Activated CD8-positive, alpha-beta T cell treated with anti-CD3 and anti-CD28 coated beads for 36 hours (primary cell): ENCODE measurements around the gene MS4A8. TPM values are rescaled to one million over a fixed set of nuclear protein-coding genes. Genes with fewer than 3 reads are reported as not detected.
"Not testable (repeated sequence)": the region's sequence is repeated elsewhere in the genome, so short reads cannot be mapped to it uniquely, and the experiment has no call there.

Experiments
- ATAC-seq: fragments of 200-7000 bp; cut with Tn5 transposase; one replicate; pipeline ENCODE4 v1.10.0; 2021; ENCODE audit warnings: mild to moderate bottlenecking, moderate library complexity
- CTCF ChIA-PET: fragments of 350-600 bp; sonication (Branson Sonifier 250); formaldehyde crosslinking; loops from one replicate; lab custom pipeline; 2021; ENCODE audit warnings: antibody characterized with exemption; lab: Charles Lee
- POLR2A ChIA-PET: fragments of 350-600 bp; sonication (Branson Sonifier 250); formaldehyde crosslinking; loops from one replicate; lab custom pipeline; 2021; ENCODE audit warnings: antibody characterized with exemption; lab: Charles Lee
- DNase-seq: peaks from one replicate; pipeline ENCODE4 v3.0.0-alpha.2; 2020
- H3K27ac Mint-ChIP-seq: one replicate; pipeline ENCODE4 v1.8.0; 2021; ENCODE audit warnings: mild to moderate bottlenecking, mixed read lengths
- H3K27me3 Mint-ChIP-seq: one replicate; pipeline ENCODE4 v1.8.0; 2021; ENCODE audit warnings: mixed read lengths
- H3K36me3 Mint-ChIP-seq: one replicate; pipeline ENCODE4 v1.8.0; 2021; ENCODE audit warnings: low read depth, mixed read lengths
- H3K4me1 Mint-ChIP-seq: one replicate; pipeline ENCODE4 v1.8.0; 2021; ENCODE audit warnings: low read depth, mixed read lengths
- H3K4me3 Mint-ChIP-seq: one replicate; pipeline ENCODE4 v1.8.0; 2021; ENCODE audit warnings: mild to moderate bottlenecking, moderate library complexity, mixed read lengths
- H3K9me3 Mint-ChIP-seq: one replicate; pipeline ENCODE4 v1.8.0; 2021; ENCODE audit warnings: mixed read lengths
- CTCF ChIP-seq: fragments of 200-600 bp; IDR thresholded peaks from one replicate; pipeline ENCODE4 v1.8.0; 2022; ENCODE audit warnings: antibody characterized with exemption, mild to moderate bottlenecking
- intact Hi-C: fragments of 100-400 bp; cut with micrococcal nuclease; formaldehyde crosslinking; loops from one replicate; pipeline ENCODE4 v1.10.0; 2022
- total RNA-seq, 2 experiments: library from RNA; stranded (reverse); gene quantifications; one replicate each; pipeline ENCODE4 v1.2.3, GENCODE V29; 2021

The MS4A8 gene
- total RNA-seq: not detected

- no peak within 1 kb of the TSS for H3K4me3 Mint-ChIP-seq
- POLR2A ChIA-PET: no interaction called here
- intact Hi-C loops: no loop called here
Observed at GRCh38 chr11:60699284-60699691, at the start of gene MS4A8. TSS of gene MS4A8 (plus strand) at chr11:60699612. CDS start at chr11:60700861, 1,249 bp downstream.

GRCh38 chr11:60657888-60658287, 41.5 kb upstream of the MS4A8 start:
- Mint-ChIP-seq H3K27ac (no peak overlapping the region), H3K9me3 (no peaks in the 10 kb centered on the region), H3K4me1 (no peaks in the 10 kb centered on the region), H3K4me3 (no peak overlapping the region), H3K36me3 (no peaks in the 10 kb centered on the region), H3K27me3 (peaks cover 2% of the 10 kb centered on the region)
- no peak for ATAC-seq
- ChIA-PET CTCF (interaction anchor here (0.9 kb wide), 1 partner anchor 9 kb away, joined by 4 read pairs; no protein-coding TSS in a partner anchor), POLR2A (interaction anchor here (0.6 kb wide), 1 partner anchor 10 kb away, joined by 3 read pairs; no protein-coding TSS in a partner anchor)
- TF ChIP-seq CTCF: no peak
- intact Hi-C loops: no loop called here
- no peak for DNase-seq

More at GRCh38 chr11:60699284-60699691, at the start of gene MS4A8:
- H3K27me3 Mint-ChIP-seq: peaks cover 1% of the 10 kb centered on the region
- H3K27ac Mint-ChIP-seq: no peak within 1 kb of the TSS
- no peaks in the 10 kb centered on the region for H3K9me3 Mint-ChIP-seq
- ATAC-seq (no peak), DNase-seq (no peak)
- H3K36me3 Mint-ChIP-seq: no peaks in the 10 kb centered on the region
- no peaks in the 10 kb centered on the region for H3K4me1 Mint-ChIP-seq
- no peak for TF ChIP-seq CTCF
- CTCF ChIA-PET: interaction anchor here (1.2 kb wide), 1 partner anchor 63 kb away, joined by 3 read pairs; no protein-coding TSS in a partner anchor

GRCh38 chr11:60658409-60658808, 41.0 kb upstream of the MS4A8 start:
- peaks cover 2% of the 10 kb centered on the region for H3K27me3 Mint-ChIP-seq
- POLR2A ChIA-PET: interaction anchor here (0.6 kb wide), 1 partner anchor 10 kb away, joined by 3 read pairs; no protein-coding TSS in a partner anchor
- no peaks in the 10 kb centered on the region for H3K9me3 Mint-ChIP-seq
- no peak overlapping the region for H3K27ac Mint-ChIP-seq
- DNase-seq (no peak), ATAC-seq (no peak)
- H3K4me1 Mint-ChIP-seq: no peaks in the 10 kb centered on the region
- H3K36me3 Mint-ChIP-seq: no peaks in the 10 kb centered on the region
- intact Hi-C loops: no loop called here
- no peak for TF ChIP-seq CTCF
- no peak overlapping the region for H3K4me3 Mint-ChIP-seq
- CTCF ChIA-PET: interaction anchor here (0.9 kb wide), 1 partner anchor 9 kb away, joined by 4 read pairs; no protein-coding TSS in a partner anchor

- Mint-ChIP-seq H3K4me1 (no peaks in the 10 kb centered on the region), H3K36me3 (peaks cover 3% of the 10 kb centered on the region), H3K9me3 (peaks cover 13% of the 10 kb centered on the region), H3K4me3 (no peak overlapping the region), H3K27me3 (peaks cover 7% of the 10 kb centered on the region), H3K27ac (no peak overlapping the region)
- ChIA-PET CTCF (interaction anchor here (1.5 kb wide), 1 partner anchor 84 kb away, joined by 3 read pairs; the partner anchor contains the start of gene MS4A15), POLR2A (no interaction called here)
- intact Hi-C loops: no loop called here
- ATAC-seq (no peak), DNase-seq (no peak)
- TF ChIP-seq CTCF: no peak
Observed at GRCh38 chr11:60672255-60672654, 27.2 kb upstream of the MS4A8 start.

- H3K4me1 Mint-ChIP-seq, DNase-seq, H3K27ac Mint-ChIP-seq, H3K4me3 Mint-ChIP-seq, ATAC-seq, H3K36me3 Mint-ChIP-seq, CTCF ChIA-PET, POLR2A ChIA-PET, intact Hi-C loops: not testable (repeated sequence)
- peaks cover 29% of the 10 kb centered on the region for H3K9me3 Mint-ChIP-seq
- peaks cover 16% of the 10 kb centered on the region for H3K27me3 Mint-ChIP-seq
Observed at GRCh38 chr11:60678231-60678630, 21.2 kb upstream of the MS4A8 start.
